Fibroblast of skin of back (primary cell): ENCODE results near the gene DCUN1D4.
"Not testable (repeated sequence)": the region's sequence is repeated elsewhere in the genome, so short reads cannot be mapped to it uniquely, and the experiment has no call there.

ENCODE experiments used
- DNase-seq: peaks from one replicate; pipeline ENCODE4 v3.0.0-alpha.2; 2013

The DCUN1D4 gene

DNA sequence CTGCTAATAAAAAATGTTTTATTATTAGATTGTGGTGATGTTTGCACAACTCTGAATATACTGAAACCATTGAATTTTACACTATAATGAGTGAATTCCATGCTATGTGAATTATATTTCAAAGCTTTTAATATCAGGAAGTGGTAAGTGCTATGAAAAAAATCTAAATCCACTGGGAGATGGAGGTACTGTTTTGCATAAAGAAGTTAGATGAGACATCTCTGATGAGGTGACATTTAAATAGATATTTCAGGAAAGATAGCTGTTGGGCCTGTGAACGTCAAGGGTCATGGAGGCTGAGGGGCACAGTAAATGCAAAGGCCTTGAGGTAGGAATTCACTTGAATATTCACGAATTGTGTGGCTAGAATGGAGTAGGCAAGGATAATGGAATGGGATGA lies 12.3 kb downstream of the DCUN1D4 start:
- no peak for DNase-seq

DNA sequence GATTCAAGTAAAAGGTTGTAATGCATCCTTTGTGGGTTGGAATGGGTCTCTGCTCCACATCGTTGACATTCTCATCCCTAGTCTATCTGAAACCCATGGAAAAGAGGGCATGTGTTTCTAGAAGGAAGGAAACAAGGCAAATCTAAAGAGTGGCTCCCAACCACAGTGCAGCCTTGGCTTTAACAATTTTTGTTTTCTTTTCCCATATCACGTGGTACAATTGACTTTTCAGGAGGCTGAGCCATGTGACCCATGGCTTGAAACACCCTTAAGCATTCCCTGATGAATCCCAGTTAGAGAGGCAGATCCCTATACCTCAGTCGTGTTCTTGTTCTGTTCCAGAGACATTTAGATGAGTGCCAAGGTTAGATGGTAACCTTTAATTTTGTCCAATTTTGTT lies 12.8 kb downstream of the DCUN1D4 start:
- no peak for DNase-seq

DNA sequence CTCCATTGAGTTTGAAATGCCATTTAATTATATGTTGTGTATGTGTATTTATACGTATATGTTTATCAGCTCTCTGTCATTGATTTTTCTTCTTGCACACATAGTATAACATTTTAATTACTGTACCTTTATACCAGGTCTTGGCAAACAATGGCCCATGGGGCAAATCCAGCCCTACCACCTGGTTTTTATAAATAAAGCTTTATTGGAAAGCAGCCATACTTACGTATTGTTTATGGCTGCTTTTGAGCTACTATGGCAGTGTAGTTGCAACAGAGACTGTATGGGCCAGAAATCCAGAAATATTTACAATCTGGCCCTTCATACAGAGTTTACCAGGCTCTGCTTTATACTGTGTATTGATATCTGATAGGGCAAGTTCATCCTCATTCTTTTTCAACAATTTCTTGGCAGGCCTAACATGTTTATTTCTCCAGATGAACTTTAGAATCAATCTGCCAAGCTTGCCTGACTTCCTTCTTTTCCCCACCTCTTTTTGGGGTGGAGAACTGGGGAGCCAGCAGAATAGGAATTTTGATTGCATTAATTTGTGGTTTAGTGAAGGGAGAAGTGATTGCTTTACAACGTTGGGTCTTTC lies 15.8 kb downstream of the DCUN1D4 start:
- DNase-seq: no peak

DNA sequence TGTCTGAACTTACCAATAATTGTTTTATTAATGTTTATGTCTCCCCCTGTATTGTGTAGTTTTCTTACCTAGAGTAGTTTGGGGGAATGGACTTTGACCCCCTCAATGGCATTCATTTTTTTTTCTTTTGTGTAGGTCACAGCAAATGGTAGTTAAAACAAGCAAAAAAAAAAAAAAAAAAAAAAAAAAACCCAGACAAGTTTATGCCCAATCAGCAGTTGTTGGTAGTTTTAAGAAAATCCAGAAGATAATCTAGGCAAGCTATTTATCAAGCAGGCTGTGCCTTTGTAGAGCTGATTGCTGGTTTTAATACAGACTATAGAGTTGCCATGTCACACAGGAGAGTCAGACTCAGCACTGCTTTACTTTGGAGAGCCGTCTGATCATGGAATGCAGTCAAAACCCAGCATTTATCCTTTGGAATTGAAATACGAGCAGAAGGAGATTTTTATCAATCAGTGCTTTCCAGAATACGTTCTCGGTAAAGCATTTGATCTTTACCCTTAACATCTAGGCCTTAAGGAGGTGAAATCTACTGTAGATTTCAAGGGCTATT lies 16.6 kb downstream of the DCUN1D4 start:
- DNase-seq: no peak

DNA sequence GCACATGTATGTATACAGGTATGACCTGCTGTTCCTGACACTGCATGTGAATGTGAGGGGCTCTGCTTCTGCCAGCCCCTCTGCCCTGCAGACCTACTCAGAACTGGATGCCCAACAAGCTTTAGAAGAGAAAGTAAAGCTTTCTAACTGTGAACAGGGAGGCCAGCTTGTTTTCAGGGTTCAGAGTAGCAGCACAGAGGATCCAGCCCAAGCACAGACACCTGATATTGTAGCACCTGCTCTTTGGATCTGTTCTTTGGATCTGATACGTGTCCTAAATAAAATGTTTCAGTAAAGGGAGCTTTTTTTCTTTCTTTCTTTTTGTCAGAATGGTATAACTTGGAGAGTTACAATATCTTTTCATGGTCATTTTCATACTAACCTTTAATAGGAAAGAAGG lies 19.2 kb downstream of the DCUN1D4 start:
- DNase-seq: no peak

DNA sequence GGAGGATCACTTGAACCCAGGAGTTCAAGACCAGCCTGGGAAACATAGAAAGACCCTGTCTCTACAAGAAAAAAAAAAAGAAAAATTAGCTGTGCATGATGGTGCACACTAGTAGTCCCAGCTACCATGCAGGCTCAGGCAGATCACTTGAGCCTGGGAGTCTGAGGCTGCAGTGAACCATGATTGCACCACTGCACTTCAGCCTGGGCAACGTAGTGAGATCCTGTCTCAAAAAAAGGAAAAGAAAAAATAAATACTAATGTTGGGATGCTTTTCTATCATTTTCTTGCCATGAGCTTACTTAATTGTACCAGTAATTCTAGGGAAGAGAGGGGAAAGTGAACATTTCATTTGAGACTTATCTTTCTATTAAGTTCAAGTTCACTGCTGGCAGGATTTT lies 19.8 kb downstream of the DCUN1D4 start:
- no peak for DNase-seq

DNA sequence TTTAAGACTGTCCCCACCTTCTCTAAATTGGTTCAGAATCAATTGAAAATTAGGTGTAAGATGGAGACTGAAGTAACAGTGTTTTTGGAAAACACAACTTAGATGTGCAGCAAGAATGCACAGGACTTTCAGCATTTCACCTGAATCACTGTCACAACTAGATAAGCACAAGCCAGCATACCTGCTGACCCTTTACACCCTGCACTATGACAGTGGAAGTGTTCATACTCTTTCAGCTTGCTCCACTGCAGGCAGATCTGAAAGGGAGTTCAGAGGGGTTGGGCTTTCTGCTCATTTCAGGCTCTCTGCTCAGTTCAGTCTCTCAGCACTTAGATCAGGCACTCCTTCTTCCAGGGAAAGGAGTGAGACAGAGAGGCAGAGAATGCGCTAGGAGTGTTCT lies 22.8 kb downstream of the DCUN1D4 start:
- no peak for DNase-seq

DNA sequence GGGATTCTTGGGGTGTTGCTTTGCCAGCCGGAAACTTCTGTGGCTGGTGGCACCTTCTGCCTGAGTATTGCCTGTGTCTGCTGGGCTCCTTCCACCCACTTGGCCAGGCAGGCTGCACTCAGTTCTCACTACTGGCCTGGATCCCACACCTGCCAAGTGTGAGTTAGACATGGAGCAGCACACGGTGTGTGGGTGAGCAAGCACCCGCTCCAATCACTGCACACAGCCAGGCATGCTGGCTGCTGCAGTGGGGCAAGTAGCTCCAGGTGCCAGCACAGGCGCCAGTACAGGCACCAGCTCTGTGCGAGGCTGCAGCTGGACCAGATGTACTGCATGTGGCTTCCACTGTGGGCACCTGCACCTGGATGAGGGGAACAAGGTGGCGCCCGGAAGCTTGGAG lies 23.9 kb downstream of the DCUN1D4 start:
- DNase-seq: no peak

DNA sequence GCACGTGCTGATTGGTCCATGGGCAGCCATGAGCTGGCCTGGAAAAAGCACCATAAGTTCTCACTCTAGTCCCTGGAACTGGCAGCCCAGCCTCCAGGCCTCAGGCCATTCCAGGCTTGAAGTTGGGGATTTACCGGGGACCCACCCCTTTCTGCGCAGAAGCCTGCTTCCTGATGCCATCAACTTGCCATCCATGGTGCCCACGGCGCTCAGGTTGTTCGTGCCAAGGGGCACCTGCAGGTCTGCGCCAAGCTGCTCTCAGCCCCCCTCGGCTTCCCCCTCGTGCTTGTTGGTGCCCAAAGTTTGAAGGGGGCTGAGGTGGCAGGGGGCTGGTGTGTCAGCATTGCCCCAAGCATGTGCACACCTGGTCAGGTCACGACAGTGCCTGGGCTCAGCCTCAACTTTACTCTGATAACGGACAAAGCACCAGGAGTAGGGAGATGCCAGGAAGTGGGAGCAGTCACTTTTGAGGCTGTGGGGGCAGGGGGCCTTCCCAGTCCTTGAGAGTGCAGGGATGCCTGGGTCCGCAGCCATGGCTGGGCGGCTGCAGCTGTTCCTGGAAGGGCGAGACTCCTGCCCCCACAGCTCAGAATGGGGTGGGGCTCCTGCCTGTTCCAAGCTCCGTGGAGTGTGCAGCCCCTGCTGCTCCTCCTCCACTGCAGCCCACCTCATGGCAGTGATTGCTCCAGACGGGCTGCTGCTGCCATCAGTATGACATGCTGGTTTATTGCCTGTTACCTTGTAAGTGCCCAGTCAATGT lies 24.9 kb downstream of the DCUN1D4 start:
- no peak for DNase-seq

DNA sequence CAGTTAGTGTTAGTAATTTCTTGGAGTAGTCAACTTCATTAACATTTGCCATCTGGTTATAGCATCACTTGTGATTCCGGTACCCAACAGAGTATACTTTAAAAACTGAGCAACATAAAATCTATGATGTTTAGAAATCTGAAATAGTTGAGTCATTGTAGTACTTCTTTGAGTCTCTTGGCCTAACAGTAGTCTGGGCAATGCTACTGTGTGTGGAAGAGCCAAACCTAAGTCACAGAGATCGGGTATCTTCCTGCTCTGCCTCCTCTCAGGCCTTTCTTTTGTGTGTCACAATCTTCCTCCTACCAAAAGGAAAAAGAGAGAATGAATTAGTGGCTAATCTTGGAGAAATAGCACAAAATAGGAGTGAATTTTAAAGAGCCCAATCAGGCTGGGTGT lies 25.5 kb downstream of the DCUN1D4 start:
- DNase-seq: no peak

DNA sequence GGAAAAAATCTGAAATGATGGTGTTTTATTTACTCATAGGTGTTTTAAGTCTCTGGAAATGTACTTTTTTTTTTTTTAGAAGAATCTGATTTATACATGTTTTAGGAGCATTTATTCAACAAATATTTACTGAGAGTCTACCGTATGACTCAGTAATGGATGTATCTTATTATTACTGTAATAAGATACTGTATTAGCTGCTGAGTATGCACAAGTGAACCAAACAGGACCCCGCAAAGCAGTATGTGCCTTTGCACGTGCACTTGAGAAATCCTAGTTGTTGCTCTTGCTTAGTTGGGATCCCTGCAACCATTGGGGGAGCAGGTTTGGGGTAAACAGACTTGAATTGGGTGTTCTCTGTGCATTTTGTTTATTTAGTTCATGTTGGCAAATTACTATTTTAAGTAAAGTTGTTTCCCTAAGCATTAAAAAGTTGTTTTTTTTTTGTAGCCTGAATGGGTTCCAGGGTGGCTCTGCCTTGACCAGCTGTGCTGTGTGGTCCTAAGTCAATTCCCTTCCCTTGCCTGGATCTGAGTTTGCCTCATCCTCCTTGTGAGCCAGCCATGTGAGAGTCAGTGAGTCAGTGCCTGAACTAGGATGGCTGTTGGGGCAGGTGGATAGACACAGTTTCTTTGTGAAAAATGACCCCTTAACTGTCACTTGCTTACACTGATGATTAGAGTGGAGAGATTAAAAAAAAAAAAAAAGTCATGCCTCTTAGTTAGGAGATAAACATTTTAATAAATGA lies 27.7 kb downstream of the DCUN1D4 start:
- peak; percentile 49 for DNase-seq

DNA sequence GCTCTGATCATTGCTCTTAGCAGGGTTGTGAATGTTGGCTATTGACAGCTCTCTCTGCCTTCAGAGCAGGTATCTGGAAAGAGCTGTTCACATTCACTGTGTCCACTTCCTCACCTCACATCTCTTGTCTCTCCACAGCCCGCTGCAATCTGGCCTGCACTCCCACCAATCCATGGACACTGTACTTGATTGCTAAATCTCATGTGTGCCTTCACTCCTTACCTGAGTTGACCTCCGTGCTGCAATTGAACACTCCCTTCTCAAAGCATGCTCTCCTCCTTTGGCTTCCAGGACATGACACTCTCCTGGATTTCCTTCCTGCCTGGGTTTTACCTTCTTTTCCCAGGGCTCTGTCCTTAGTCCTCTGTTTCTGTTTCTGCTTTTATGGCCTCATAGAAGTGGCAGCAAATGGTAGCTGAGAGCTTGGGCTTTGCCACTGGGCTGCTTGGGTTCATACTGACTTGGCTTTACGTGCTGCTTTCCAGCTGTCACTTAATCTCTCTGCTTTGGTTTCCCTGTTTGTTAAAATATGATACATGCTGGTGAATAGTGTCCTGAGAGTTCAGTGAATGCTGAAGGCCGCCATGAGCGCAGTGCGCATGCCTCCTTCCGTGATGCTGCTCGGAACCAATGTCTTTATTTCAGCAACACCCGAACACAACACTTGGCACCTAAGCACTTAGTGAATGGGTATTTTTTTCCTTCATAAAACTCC lies 29.5 kb downstream of the DCUN1D4 start:
- DNase-seq: no peak

DNA sequence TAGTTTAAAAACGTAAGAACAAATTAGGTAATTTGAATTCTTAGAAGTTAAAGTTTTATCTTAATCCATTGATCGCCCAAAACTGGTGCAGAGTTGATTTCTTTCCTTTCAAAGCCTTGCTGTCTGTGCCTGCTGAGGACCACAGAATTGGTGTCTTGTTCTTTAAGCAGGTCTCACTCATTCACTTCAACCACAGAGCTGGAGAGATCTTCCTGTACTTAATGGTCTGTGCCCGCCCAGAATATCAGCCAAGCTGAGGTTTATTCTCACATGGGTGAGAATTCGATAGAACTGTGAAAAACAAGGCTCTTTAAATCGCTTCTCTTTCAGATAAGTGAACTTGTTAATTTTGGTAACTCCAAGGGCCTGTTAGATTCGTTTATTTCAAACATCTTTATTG lies 31.6 kb downstream of the DCUN1D4 start:
- no peak for DNase-seq

DNA sequence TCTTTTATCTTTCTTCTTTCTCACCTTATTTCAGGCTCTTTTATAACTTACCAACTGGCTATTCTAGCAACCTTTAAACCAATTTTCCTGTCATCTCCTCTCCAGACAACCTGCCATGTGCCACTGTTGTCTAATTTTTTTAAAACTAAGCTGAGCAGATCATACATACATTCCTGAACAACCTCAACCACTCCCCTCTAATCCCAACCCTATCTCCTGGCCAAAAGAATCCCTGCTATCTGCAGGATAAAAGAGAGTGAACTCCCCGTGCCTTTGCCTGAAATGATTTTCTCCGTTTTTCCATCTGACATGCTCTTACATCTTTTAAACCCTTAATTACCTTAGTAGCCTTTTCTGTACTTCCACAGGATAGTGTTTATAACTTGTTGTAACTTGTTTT lies 35.5 kb downstream of the DCUN1D4 start:
- no peak for DNase-seq

DNA sequence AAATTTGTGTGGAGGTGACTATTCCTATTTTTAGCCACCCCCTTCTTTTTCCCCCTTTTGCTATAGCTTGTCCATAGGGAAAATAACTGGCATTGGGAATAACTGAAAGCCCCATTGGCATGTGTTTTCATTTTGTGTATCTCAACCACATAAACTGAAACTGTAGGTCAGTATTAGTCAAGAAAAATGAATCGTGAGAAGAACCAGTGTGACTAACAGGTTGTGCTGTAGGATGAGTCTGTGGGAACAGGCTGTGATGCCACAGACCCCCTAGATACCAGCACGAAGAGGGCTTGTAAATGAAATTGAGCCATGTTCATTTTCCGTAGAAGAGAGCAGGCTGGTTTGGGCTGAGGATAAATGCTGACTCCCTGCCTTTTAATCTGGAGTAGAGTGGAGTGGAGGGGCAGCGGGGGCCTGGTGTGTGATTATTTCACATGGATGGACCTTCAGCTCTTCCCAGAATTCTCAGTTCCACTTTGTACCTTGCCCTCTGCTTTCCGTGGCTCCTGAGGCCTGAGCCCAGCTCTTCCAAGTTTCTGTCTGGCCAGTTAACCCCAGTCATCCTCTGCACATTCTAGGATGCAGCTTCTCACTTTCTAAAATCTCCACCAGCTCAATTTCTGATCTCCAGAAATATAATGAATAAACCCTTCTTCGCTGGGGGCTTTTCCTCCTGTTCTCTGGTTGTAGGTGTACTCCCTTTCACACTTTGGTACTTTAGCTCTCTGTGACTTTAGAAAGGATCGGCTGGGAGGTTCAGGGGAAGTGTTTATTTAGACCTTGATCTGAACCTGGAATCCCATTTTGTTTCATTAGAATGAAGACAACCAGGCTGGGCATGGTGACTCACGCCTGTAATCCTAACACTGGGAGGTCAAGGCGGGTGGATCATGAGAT lies 37.3 kb downstream of the DCUN1D4 start:
- DNase-seq: peak; percentile 8

DNA sequence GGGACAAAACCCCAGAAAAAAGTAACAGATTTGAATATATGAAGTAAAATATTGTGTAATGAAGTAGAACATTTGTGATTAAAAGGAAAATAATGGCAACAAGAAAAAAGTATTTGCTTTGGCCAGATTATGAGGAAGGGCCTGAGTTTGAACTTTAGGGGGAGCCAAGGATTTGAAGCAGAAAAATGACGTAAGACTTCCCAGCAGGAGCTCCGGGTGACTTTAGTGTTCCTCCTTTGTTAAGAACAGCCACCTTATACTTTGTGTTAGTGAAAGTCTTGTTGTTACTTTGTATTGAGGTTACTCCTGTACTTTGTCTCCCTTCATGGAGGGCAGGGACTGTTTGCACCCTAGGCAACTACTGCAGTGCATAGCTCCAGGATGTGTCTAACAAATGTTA lies 41.1 kb downstream of the DCUN1D4 start:
- DNase-seq: no peak

DNA sequence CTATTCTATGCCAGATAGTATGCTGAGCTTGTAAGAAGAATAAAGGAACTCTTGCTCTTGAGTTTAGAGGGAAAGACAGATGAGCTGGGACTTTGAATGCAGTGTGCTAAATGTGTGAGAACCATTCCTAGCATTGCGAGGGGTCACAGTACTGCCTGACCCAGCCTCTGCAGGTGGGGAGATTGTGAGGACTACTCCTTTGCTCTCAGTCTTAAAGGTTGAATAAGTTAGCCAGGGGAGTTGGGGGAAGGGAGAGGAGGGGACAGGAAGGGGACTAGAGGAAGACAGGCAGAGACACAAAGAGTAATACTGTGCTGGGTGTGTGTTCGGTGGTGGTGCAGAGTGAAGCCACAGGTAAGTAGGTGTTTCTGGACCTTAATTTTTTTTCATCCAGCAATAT lies 41.7 kb downstream of the DCUN1D4 start:
- DNase-seq: no peak

DNA sequence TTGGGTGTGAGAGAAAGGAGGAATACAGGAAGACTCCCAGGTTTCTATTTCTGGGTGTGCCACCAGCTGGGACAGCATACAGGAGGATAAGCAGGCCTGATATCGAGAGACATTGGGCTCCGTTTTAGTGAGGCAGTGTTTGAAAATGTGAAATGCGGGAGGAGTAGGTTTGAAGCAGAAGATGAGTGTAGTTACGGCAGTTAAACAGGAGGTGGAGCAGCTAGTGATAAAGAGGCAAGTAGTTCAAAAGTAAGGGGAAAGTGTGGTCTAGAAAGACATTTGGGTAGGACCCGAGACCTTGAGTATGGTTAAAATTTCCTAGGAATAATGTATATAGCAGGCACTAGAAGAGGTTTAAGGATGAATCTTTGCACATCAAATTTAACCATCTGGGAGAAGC lies 42.4 kb downstream of the DCUN1D4 start:
- DNase-seq: peak; percentile 17

DNA sequence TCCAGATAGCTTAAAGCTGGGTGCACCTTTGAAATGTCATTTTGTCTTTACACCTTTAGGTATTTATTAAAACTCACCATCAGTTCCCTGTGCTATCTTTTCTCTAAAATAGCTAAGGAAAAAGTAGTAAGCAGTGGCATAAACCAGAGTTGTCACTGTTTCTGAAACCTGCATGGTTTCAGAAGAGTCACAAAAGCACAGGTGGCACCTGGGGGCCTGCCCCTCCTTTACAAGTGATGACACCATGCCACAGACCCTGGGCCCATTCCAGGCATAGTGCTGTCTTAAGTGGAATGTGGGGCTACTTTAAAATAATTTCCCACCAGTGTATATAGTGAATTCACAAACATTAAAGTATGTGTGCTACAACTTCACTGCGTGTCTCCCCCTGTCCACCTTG lies 47.8 kb downstream of the DCUN1D4 start:
- DNase-seq: no peak

DNA sequence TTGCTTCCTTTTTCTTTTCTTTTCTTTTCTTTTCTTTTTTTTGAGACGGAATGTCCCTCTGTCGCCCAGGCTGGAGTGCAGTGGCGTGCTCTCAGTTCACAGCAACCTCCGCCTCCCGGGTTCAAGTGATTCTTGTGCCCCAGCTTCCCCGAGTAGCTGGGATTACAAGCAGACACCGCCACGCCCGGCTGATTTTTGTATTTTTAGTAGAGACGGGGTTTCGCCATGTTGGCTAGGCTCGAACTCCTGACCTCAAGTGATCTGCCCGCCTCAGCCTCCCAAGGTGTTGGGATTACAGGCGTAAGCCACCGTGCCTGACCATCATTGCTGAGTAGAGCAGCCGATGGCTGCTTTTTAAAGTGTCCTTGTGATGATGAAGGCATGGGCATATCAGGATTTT lies 50.4 kb downstream of the DCUN1D4 start:
- not testable (repeated sequence) for DNase-seq

DNA sequence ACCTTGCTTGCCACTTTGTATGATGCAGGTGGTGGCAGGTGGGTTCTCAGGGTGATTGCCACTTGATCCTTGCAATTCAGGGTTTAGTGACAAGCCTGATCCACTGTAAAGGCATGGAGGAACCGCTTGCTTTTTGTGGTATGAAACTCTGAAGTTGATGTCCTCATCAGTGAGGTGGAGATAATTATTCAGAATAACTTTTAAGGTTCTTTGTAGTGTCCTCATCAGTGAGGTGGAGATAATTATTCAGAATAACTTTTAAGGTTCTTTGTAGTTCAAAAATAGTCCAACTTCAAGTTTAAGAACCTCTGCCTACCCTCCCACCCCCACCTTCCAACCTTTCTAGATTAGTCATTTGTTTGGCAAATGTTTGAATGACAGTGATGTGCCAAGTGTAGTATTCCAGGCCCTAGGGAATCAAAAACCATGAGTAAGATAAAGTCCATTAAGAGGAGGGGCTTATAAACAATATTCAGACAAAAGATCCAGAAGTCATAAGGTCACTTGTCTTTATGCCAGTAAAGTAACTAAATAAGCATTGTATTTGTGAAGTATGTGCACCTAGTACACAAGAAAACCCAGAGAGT lies 51.2 kb downstream of the DCUN1D4 start:
- peak; percentile 26 for DNase-seq
